Measurements from ENCODE around the gene CYP4V2. TPM values are rescaled to one million over a fixed set of nuclear protein-coding genes. Genes with fewer than 3 reads are reported as not detected.

CYP4V2 gene
- 6.2 and 9.5 TPM in 2 replicates for total RNA-seq (2014; rRNA removed; shearing (Covaris generic))

- DNase-seq (ENCODE audit: low read depth) = peak; percentile 72
Observed at GRCh38 chr4:186191200-186192065, at the start of gene CYP4V2. CYP4V2 (plus strand) TSS chr4:186191567; CDS start chr4:186191824, 257 bp downstream.

GRCh38 chr4:186144198-186144945, 47.0 kb upstream of the CYP4V2 start:
- DNase-seq (ENCODE audit: low read depth) = peak; percentile 18

GRCh38 chr4:186144946-186145569, 46.3 kb upstream of the CYP4V2 start:
- peak; percentile 29 for DNase-seq (ENCODE audit: low read depth)

GRCh38 chr4:186146458-186146857, 44.9 kb upstream of the CYP4V2 start:
- DNase-seq (ENCODE audit: low read depth) = no peak

- no peak for DNase-seq (ENCODE audit: low read depth)
Observed at GRCh38 chr4:186148336-186148975, 42.9 kb upstream of the CYP4V2 start.

GRCh38 chr4:186149872-186150271, 41.5 kb upstream of the CYP4V2 start:
- peak; percentile 42 for DNase-seq (ENCODE audit: low read depth)

- no peak for DNase-seq (ENCODE audit: low read depth)
Observed at GRCh38 chr4:186150926-186151325, 40.4 kb upstream of the CYP4V2 start.

- DNase-seq (ENCODE audit: low read depth) = no peak
Observed at GRCh38 chr4:186151499-186151898, 39.9 kb upstream of the CYP4V2 start.

GRCh38 chr4:186158021-186158813, 33.1 kb upstream of the CYP4V2 start:
- no peak for DNase-seq (ENCODE audit: low read depth)

GRCh38 chr4:186158966-186159365, 32.4 kb upstream of the CYP4V2 start:
- DNase-seq (ENCODE audit: low read depth) = no peak

GRCh38 chr4:186159613-186160012, 31.8 kb upstream of the CYP4V2 start:
- no peak for DNase-seq (ENCODE audit: low read depth)

GRCh38 chr4:186161138-186161537, 30.2 kb upstream of the CYP4V2 start:
- DNase-seq (ENCODE audit: low read depth) = no peak

- no peak for DNase-seq (ENCODE audit: low read depth)
Observed at GRCh38 chr4:186166852-186167512, 24.4 kb upstream of the CYP4V2 start.

- no peak for DNase-seq (ENCODE audit: low read depth)
Observed at GRCh38 chr4:186167605-186168004, 23.8 kb upstream of the CYP4V2 start.

- DNase-seq (ENCODE audit: low read depth) = no peak
Observed at GRCh38 chr4:186168750-186169149, 22.6 kb upstream of the CYP4V2 start.

GRCh38 chr4:186169333-186169944, 21.9 kb upstream of the CYP4V2 start:
- no peak for DNase-seq (ENCODE audit: low read depth)

GRCh38 chr4:186169945-186170802, 21.2 kb upstream of the CYP4V2 start:
- DNase-seq (ENCODE audit: low read depth) = no peak

GRCh38 chr4:186170966-186171365, 20.4 kb upstream of the CYP4V2 start:
- no peak for DNase-seq (ENCODE audit: low read depth)

- DNase-seq (ENCODE audit: low read depth) = no peak
Observed at GRCh38 chr4:186172546-186172945, 18.8 kb upstream of the CYP4V2 start.

Measured in RPMI7951 (cell line).